Esophagus muscularis mucosa (tissue), 4 donors: ENCODE data around the gene NPHP4. TPM values are rescaled to one million over a fixed set of nuclear protein-coding genes. Genes with fewer than 3 reads are reported as not detected.

Experiments
- DNase-seq: peaks from one replicate; pipeline ENCODE4 v3.0.0-alpha.2; 2017; ENCODE audit errors: extremely low spot score
- H3K27ac ChIP-seq, 4 donors: fragments of 200-600 bp; sonication (generic); replicated peaks in 1 of 4; 1 replicate in 3 of 4; 2 replicates in 1 of 4; pipeline ENCODE4 v1.5.1; 2016 to 2019; ENCODE audit warnings: mild to moderate bottlenecking in 1 of 4
- H3K27me3 ChIP-seq, 4 donors: fragments of 200-600 bp; sonication (generic); one replicate each; pipeline versions ENCODE4 v1.5.1 to v1.6.0; 2016 to 2019
- H3K36me3 ChIP-seq, 4 donors: fragments of 200-600 bp; sonication (generic); one replicate each; pipeline ENCODE4 v1.5.1; 2016 to 2019
- H3K4me1 ChIP-seq, 4 donors: fragments of 200-600 bp; sonication (generic); one replicate each; pipeline ENCODE4 v1.5.1; 2016 to 2019
- H3K4me3 ChIP-seq, 4 donors: fragments of 200-600 bp; sonication (generic); 1 replicate in 2 of 4; 2 replicates in 2 of 4; pipeline ENCODE4 v1.5.1; 2016 to 2019; ENCODE audit warnings: mild to moderate bottlenecking in 4 of 4, moderate library complexity in 1 of 4
- H3K9me3 ChIP-seq, 4 donors: fragments of 200-600 bp; sonication (generic); 1 replicate in 3 of 4; 2 replicates in 1 of 4; pipeline ENCODE4 v1.5.1; 2016 to 2019
- EP300 ChIP-seq: sonication (generic); formaldehyde crosslinking; IDR thresholded peaks from one replicate; pipeline ENCODE4 v1.6.1; 2017; ENCODE audit warnings: antibody characterized with exemption
- POLR2A ChIP-seq: fragments of 450-650 bp; IDR thresholded peaks from one replicate; pipeline ENCODE4 v1.6.1; 2017; ENCODE audit warnings: antibody characterized with exemption, moderate library complexity, mild to moderate bottlenecking, low read depth
- POLR2AphosphoS5 ChIP-seq, 2 donors: sonication (generic); formaldehyde crosslinking; IDR thresholded peaks; one replicate each; pipeline ENCODE4 v1.6.1; 2017; ENCODE audit warnings: antibody characterized with exemption in 2 of 2
- WGBS: methylation state at CpG from one replicate; pipeline ENCODE4 v1.1.5; 2018; 5-methylcytosine and 5-hydroxymethylcytosine counted together
- intact Hi-C: fragments of 100-400 bp; cut with DNase I; formaldehyde crosslinking; loops from one replicate; pipeline ENCODE4 v1.15.1; 2023
- total RNA-seq, 4 donors: library from RNA; depleted of rRNA; stranded (reverse); fragments of >200 nt; gene quantifications; one replicate each; pipeline versions ENCODE4 v1.1.0 to v1.2.1, GENCODE V29; 2016
- TF ChIP-seq, protein P1 (sequence below), 3 experiments: fragments of 200-600 bp in 2 of 3; fragments of 450-650 bp in 1 of 3; sonication (generic) in 2 of 3; IDR thresholded peaks; one replicate each; pipeline ENCODE4 v1.5.1; 2017 to 2019; ENCODE audit warnings: antibody characterized with exemption in 3 of 3, mild to moderate bottlenecking in 2 of 3, moderate library complexity in 1 of 3

Gene NPHP4
- total RNA-seq = 1 to 10 TPM; 6.5 to 9.1 (median 8.0) TPM

DNA sequence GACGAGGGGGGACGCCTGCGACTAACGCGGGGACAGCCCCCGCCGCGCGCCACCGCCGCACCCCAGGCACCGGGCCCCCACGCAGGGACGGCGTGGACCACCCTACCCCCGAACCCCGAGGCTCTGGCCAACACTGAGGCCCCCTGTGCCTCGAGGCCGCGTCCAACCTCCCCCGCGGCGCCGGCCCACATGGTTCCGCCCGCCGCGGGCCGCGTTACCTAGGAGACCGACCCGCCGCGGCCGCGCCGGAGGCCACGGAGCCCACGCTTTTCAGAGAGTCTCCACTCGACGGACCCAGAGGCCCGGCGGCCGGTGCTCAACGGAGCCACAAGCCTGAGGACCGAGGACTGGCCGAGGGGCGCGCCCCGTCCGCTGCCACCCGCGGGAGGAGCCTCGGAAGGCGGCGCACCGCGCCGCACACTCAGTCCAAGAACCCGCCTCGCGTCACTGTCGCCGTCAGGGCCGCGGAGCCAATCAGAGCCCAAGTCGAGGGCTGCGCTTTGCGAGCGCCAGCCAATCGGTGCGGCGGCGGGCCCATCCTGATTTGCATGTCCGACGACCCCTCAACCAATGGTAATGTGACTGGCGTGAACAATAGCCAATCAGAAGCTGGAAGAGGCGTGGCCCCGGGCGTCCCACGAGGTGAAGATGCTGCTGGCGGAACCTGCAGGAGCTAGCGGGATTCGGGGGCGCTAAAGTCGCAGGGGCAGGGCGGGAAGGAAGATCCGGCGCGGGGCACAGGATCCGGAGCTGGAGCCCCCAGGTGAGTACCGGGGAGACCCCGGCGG, at the start of gene NPHP4:
NPHP4 (minus strand) TSS at position 400 of the 788 bp plus-strand sequence. CDS start 6,136 bp downstream, outside the sequence.
- peaks cover 15 to 43% (median 25%) of the 10 kb centered on the region in 4 donors for H3K4me1 ChIP-seq
- no peak for TF ChIP-seq EP300
- TF ChIP-seq POLR2AphosphoS5 (IDR thresholded peaks at IDR 0.05) = peak; percentile 78 to 85
- H3K9me3 ChIP-seq = no peaks in the 10 kb centered on the region
- intact Hi-C loops = loop anchor here (10.0 kb wide), 1 partner anchor 203 kb away; the partner anchor contains the start of gene RPL22
- H3K27ac ChIP-seq = peak within 1 kb of the TSS; percentile 88 to 97 (median 90)
- H3K27me3 ChIP-seq = no peaks in the 10 kb centered on the region
- peak within 1 kb of the TSS; percentile 62 to 97 (median 72) for H3K4me3 ChIP-seq
- no peaks in the 10 kb centered on the region for H3K36me3 ChIP-seq
- whole genome bisulfite sequencing = 2% methylated on average over 27 of the region's 94 CpGs
- DNase-seq = peak; percentile 100

DNA sequence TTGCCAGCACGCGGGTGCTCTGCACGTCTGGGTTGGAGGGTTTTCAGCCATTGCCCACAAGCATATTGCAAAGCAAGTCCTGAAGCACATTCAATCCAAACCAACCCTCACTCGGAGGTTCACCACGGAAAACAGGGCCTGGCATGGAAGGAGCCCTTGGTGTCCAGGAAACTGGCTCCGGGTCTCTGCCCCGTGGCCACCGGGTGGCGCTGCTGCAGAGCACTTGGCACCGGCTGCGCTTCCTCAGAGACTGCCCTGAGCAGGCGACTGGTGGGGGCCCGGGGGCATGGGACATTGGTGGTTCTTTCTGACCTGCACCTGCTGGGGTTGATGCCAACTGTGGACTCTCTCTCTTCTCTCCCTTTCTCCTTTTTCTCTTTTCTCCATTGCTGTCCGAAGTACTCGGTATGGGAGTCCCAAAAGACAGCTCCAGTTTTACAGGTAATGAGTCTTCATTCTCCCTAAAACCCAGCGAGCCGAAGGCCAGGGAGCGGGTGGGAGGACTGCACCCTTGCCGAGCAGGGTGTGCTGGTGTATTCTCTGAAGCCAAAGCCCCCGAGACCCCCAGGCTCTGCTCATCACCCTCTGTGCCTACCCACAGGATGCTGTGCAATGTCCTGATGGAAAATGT, 49.3 kb upstream of the NPHP4 start:
- Histone ChIP-seq H3K9me3 (no peaks in the 10 kb centered on the region), H3K27ac (no peak overlapping the region), H3K27me3 (peaks cover 0 to 28% (median 0%) of the 10 kb centered on the region in 4 donors), H3K4me3 (no peak overlapping the region), H3K36me3 (peaks cover 0 to 19% (median 2%) of the 10 kb centered on the region in 4 donors), H3K4me1 (no peaks in the 10 kb centered on the region)
- WGBS = 79% methylated on average over 11 of the region's 20 CpGs
- DNase-seq = no peak
- intact Hi-C loops = no loop called here
- TF ChIP-seq, protein P1, sequence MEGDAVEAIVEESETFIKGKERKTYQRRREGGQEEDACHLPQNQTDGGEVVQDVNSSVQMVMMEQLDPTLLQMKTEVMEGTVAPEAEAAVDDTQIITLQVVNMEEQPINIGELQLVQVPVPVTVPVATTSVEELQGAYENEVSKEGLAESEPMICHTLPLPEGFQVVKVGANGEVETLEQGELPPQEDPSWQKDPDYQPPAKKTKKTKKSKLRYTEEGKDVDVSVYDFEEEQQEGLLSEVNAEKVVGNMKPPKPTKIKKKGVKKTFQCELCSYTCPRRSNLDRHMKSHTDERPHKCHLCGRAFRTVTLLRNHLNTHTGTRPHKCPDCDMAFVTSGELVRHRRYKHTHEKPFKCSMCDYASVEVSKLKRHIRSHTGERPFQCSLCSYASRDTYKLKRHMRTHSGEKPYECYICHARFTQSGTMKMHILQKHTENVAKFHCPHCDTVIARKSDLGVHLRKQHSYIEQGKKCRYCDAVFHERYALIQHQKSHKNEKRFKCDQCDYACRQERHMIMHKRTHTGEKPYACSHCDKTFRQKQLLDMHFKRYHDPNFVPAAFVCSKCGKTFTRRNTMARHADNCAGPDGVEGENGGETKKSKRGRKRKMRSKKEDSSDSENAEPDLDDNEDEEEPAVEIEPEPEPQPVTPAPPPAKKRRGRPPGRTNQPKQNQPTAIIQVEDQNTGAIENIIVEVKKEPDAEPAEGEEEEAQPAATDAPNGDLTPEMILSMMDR (IDR thresholded peaks at IDR 0.05) = peak in 2 of 3 experiments; percentile 29 to 45
- no peak for TF ChIP-seq EP300

GRCh38 chr1:6040861-6041415, 48.7 kb upstream of the NPHP4 start:
- no peak overlapping the region for H3K4me3 ChIP-seq
- no peaks in the 10 kb centered on the region for H3K9me3 ChIP-seq
- peaks cover 0 to 28% (median 0%) of the 10 kb centered on the region in 4 donors for H3K27me3 ChIP-seq
- no peaks in the 10 kb centered on the region for H3K4me1 ChIP-seq
- intact Hi-C loops = no loop called here
- H3K36me3 ChIP-seq = peaks cover 0 to 19% (median 2%) of the 10 kb centered on the region in 4 donors
- no peak overlapping the region for H3K27ac ChIP-seq
- DNase-seq = no peak
- TF ChIP-seq POLR2AphosphoS5 (IDR thresholded peaks at IDR 0.05) = no peak
- no peak for TF ChIP-seq POLR2A
- TF ChIP-seq EP300 = no peak
- TF ChIP-seq, protein P1 (IDR thresholded peaks at IDR 0.05) = no peak
- 88% methylated on average over 21 of the region's 22 CpGs for WGBS

DNA sequence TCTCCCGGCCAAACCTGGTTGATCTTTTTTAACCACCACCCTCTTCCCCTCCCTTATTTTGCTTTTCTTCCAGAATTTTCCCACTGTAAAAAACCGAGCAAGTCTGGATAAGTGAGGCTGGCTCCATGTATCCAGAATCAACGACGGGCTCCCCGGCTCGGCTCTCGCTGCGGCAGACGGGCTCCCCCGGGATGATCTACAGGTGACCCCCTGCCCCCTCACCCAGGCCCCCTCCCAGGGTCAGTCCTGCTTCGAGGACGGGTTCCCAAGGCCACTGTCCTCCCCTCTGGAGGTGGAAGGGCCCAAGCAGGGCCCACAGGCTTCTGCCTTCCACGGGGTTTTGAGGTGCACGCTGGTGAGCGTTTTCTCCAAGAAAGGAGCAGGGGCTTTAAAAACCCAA, 48.2 kb upstream of the NPHP4 start:
- Histone ChIP-seq H3K4me1 (no peaks in the 10 kb centered on the region), H3K27me3 (peaks cover 0 to 28% (median 0%) of the 10 kb centered on the region in 4 donors), H3K36me3 (peaks cover 0 to 19% (median 2%) of the 10 kb centered on the region in 4 donors), H3K27ac (no peak overlapping the region), H3K4me3 (no peak overlapping the region), H3K9me3 (no peaks in the 10 kb centered on the region)
- 91% methylated on average over 15 of the region's 15 CpGs for WGBS
- intact Hi-C loops = no loop called here
- TF ChIP-seq POLR2AphosphoS5 (IDR thresholded peaks at IDR 0.05) (no peak), EP300 (no peak), POLR2A (no peak)
- TF ChIP-seq, protein P1 (IDR thresholded peaks at IDR 0.05) = no peak
- DNase-seq = no peak

DNA sequence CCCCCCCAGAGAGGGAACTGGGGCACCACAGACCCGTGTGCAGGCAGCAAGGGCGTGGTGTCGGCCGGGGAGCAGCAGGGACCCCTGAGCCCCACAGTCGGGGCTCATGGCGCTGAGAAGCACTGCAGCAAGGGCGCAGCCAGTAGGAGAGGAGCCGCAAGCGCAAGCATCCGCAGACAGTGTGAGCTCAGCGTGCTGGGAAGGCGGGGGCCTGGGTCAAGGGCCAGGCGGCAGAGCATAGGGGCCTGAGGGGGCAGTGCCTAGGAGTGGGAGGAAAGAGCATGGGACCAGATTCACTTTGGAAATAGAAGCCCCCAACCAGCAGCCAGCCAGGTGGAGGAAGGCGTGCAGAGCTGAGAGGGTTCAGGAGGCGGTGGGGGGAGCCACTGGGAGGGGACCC, 46.8 kb upstream of the NPHP4 start:
- peaks cover 0 to 18% (median 0%) of the 10 kb centered on the region in 4 donors for H3K27me3 ChIP-seq
- 91% methylated on average over 15 of the region's 15 CpGs for WGBS

More for the DNA sequence above, 46.8 kb upstream of the NPHP4 start:
- Histone ChIP-seq H3K4me1 (peaks cover 0 to 4% (median 2%) of the 10 kb centered on the region in 4 donors), H3K9me3 (no peaks in the 10 kb centered on the region), H3K27ac (no peak overlapping the region), H3K4me3 (no peak overlapping the region), H3K36me3 (peaks cover 0 to 19% (median 2%) of the 10 kb centered on the region in 4 donors)
- TF ChIP-seq, protein P1 (IDR thresholded peaks at IDR 0.05) = no peak
- TF ChIP-seq POLR2AphosphoS5 (IDR thresholded peaks at IDR 0.05) = no peak
- TF ChIP-seq EP300 = no peak
- no peak for TF ChIP-seq POLR2A
- DNase-seq = no peak
- intact Hi-C loops = no loop called here
